NCI-H2171 treated with DMSO at 0.1 percent for 48 hours (cell line): ENCODE results near the gene LRRC4.

Source experiments
- DNase-seq: peaks from one replicate; lab custom pipeline; 2025; lab: John Stamatoyannopoulos, UW

Gene LRRC4, protein sequence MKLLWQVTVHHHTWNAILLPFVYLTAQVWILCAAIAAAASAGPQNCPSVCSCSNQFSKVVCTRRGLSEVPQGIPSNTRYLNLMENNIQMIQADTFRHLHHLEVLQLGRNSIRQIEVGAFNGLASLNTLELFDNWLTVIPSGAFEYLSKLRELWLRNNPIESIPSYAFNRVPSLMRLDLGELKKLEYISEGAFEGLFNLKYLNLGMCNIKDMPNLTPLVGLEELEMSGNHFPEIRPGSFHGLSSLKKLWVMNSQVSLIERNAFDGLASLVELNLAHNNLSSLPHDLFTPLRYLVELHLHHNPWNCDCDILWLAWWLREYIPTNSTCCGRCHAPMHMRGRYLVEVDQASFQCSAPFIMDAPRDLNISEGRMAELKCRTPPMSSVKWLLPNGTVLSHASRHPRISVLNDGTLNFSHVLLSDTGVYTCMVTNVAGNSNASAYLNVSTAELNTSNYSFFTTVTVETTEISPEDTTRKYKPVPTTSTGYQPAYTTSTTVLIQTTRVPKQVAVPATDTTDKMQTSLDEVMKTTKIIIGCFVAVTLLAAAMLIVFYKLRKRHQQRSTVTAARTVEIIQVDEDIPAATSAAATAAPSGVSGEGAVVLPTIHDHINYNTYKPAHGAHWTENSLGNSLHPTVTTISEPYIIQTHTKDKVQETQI

GRCh38 chr7:128030654-128031611 lies at the start of gene LRRC4:
Gene LRRC4, minus strand, starts transcription at chr7:128031437. Its CDS starts 797 bp downstream, at chr7:128030640.
- DNase-seq = peak; percentile 53

DNA sequence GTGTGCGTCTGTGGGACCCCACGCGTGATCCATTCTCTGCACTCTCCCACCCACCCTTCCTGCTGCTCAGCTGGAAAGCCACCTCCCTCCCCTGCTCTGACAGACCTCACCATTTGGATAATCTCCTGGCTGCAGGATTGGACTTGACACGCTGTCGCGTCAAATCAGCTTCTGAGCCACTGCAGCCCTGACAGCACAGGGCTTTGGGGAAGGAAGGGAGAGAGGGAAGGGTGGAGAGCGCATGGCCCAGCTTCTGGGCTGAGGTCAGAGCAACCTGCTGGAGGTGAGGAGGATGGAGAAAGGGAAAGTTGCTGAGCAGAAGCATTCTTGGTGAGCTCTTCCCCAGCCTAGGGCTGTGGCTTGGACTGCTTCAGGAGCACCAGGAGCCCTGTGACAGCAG lies 48.9 kb upstream of the LRRC4 start:
- DNase-seq = no peak

DNA sequence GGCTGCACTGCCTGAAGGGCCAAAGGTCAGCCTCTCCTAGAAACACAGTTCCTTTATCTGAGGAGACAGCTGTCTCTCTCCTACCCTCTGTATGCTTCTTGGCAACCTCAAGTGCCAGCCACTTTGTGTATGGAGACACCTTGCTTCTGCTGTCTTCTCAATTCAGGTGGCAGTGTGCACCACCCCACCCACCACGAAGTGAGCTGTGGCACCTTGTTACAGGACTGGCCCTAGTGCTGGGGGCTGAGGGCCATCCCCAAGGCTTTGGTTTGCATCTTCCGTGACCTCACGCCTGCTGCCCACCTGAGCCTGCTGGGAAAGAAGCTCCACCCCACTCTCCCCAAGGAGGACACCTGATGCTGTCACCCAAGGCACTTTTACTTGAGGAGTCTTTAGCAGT lies 47.1 kb upstream of the LRRC4 start:
- no peak for DNase-seq

GRCh38 chr7:128076796-128077271 lies 45.6 kb upstream of the LRRC4 start:
- no peak for DNase-seq

GRCh38 chr7:128076196-128076795 lies 45.1 kb upstream of the LRRC4 start:
- DNase-seq = no peak

- DNase-seq = peak; percentile 42
Measured at GRCh38 chr7:128075242-128076095, 44.2 kb upstream of the LRRC4 start.

- no peak for DNase-seq
Measured at GRCh38 chr7:128074736-128075135, 43.5 kb upstream of the LRRC4 start.

GRCh38 chr7:128074336-128074735 lies 43.1 kb upstream of the LRRC4 start:
- DNase-seq = no peak

DNA sequence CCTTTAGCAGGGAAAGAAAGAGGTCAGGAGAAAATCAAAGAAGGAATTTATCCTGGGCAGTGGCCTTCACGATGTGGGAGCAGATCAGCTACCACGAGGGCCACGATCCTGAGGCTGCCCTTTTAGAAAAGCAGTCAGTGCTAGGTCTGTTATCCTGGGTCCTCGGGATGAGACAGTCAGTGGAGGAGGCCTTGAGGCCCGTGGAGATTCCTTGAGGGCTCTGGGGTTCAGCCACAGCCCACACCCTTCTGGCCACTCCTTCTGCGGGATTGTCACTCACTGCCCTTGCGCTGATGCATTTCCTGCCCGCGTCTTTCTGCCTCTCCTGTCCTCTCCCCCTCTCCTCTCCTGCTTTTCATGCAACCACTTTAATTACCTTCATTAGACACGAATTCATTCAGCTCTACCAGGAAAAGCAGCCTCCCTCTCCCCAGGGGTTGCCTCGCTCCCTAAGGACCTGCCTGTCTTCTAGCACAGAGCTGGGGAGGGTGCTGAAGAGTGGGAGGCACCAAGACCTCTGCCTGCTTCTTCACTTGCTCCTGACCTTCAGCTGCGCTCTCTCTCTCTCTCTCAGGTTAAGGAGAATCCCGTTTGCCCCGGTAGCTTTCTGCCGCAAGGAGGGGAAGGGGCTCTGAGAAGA lies 42.6 kb upstream of the LRRC4 start:
- DNase-seq = no peak

DNA sequence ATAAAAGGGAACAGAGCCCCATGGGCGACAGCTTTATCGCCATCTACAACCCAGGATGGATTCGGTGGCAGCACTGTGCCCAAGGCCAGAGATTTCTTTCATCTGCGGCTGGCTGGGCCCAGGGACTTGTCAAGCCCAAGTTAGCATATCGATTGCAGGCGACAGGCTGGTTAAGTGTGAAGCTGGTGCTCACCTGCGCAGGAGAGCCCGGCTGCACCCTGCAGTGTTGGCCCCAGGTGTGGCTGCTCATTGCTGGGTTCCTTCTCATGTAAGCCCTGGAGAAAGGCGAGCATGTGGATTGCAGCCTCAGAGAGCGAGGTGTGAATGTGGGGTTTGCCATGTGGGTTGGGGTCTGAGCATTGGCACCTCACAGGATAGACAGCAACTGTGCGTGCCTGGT lies 40.6 kb upstream of the LRRC4 start:
- DNase-seq = no peak

DNA sequence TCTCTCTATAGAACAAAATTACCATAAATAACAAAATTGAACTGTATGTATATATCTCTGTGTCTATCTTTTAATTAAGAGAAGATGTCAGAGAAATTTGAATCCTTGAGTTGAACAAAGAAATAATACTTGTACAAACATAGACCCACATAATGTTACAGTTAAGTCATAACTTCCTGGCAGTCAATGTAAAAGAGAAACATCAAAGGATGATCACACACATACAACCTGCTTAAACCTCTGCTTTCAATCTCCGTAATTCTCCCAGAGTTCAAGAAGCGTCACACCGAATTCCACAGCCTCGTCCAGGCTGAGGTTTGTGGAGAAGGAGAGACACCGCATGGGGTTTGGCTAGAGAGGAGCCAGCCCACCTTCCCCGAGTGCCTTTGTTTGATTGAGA lies 40.1 kb upstream of the LRRC4 start:
- DNase-seq = no peak

DNA sequence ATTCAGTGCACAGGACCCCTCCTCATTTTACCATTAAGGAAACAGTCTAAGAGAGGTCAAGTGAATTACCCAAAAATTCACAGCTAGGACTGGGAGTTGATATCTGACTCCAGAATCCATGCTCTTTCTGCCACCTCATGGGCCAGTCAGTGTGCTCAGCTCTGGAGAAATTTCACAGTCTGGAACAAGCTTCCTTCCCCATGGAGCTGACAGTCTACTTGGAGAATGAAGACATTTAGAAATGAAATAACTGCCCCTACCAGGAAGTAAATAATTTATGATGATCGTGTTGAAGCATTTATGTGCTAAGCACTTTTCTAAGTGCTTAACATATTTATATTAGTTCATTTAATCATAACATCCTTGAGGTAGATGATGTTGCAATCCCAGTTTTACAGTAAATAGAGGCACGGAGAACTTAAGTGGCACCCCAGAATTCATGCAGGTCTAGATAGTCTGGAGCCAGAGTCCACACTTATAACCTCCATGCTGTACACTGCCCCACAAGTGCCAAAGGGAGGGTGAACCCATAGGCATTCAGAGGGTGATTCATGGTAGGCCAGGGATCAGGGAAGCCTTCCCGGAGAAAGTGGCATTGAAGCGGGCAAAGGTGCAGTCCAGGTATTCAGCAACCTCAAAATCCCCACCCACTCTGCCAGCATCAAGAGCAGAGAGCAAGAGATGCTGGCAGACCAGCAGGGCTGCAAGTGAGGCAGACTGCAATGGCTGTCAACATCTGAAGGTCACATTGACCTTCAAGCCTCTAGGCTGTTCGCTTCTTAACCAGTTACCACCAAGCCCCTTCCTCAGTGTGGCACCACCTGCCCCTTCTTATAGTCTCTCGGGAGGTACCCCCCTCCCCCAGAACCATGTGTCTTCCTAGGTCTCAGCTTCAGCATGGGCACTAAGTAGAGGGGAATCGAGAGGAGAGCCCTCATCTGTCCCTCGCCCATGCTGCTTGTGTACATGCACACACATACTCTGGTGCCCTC lies 38.4 kb upstream of the LRRC4 start:
- no peak for DNase-seq

DNA sequence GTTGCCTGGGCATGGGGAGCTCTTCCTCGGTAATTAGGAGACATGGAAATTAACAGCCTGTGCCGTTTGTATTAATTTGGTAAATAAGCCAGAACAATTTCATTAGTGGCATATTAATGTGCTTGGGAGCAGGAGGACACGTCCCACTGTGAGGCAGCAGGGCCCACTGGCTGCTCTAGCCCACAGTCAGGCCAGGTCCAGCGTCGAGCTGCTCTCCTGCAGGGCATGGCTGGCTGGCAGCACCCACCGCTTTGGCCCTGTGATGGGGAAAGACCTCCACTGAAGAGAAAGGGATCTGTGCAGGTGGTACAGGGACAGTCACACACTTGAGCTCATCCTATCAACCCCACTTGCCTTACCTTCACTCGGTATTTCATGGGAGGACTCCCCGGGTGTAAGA lies 37.5 kb upstream of the LRRC4 start:
- DNase-seq = no peak

- no peak for DNase-seq
Measured at GRCh38 chr7:128067983-128068382, 36.7 kb upstream of the LRRC4 start.

- no peak for DNase-seq
Measured at GRCh38 chr7:128066858-128067257, 35.6 kb upstream of the LRRC4 start.

- DNase-seq = no peak
Measured at GRCh38 chr7:128066395-128066794, 35.2 kb upstream of the LRRC4 start.

DNA sequence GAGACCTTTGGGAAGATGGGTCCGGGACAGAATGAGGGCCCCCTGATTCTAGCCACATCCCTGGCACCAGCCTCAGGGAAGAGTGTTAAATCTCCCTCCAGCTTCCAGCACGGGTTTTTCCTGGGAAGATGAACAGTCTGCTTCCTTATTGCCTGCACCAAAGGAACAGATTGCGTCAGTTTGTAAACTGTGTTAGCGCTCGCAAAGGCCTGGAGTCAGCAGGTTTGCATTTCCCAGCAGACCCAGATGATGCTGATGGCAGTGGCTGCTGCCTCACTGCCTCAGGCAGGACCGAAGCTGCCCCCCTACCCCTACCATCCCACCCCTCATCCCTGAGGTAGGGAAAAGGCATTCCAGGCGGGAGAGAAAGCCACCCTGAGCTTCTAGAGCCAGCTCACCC lies 34.6 kb upstream of the LRRC4 start:
- DNase-seq = no peak

GRCh38 chr7:128063088-128063487 lies 31.9 kb upstream of the LRRC4 start:
- no peak for DNase-seq

GRCh38 chr7:128060018-128060417 lies 28.8 kb upstream of the LRRC4 start:
- DNase-seq = no peak
